SK-N-SH treated with all-trans-retinoic acid at 6 μM for 48 hours (cell line): ENCODE results near the gene IL6.

Source experiments
- ARNTL ChIP-seq: fragments of 450-650 bp; formaldehyde crosslinking; IDR thresholded peaks from 2 replicates; pipeline ENCODE4 v1.5.0; 2020; ENCODE audit warnings: low read depth, mild to moderate bottlenecking, moderate library complexity, borderline replicate concordance
- CREB5 ChIP-seq: fragments of 250-450 bp; sonication (Bioruptor Pico); IDR thresholded peaks from 2 replicates; pipeline ENCODE4 v1.5.1; 2020; ENCODE audit warnings: low read depth, mild to moderate bottlenecking, moderate library complexity
- CSRNP3 ChIP-seq: fragments of 250-450 bp; sonication (Bioruptor Pico); IDR thresholded peaks from 2 replicates; pipeline ENCODE4 v1.5.1; 2021; ENCODE audit warnings: mild to moderate bottlenecking, moderate library complexity
- PATZ1 ChIP-seq: fragments of 250-450 bp; sonication (Bioruptor Pico); IDR thresholded peaks from 2 replicates; pipeline ENCODE4 v1.8.0; 2020; ENCODE audit warnings: mild to moderate bottlenecking, moderate library complexity, borderline replicate concordance
- ZC3H10 ChIP-seq: fragments of 250-450 bp; sonication (Bioruptor Pico); IDR thresholded peaks from 2 replicates; pipeline ENCODE4 v1.5.1; 2021; ENCODE audit warnings: mild to moderate bottlenecking, moderate library complexity
- ZFP3 ChIP-seq: fragments of 250-450 bp; sonication (Bioruptor Pico); IDR thresholded peaks from 2 replicates; pipeline ENCODE4 v1.5.0; 2020; ENCODE audit warnings: mild to moderate bottlenecking, moderate library complexity

GRCh38 chr7:22725585-22725984, 1.4 kb upstream of the IL6 start:
- no peak for TF ChIP-seq PATZ1
- no peak for TF ChIP-seq CSRNP3 (CRISPR knock-in tag)
- no peak for TF ChIP-seq ZC3H10 (CRISPR knock-in tag)
- TF ChIP-seq CREB5: no peak
- no peak for TF ChIP-seq ZFP3
- no peak for TF ChIP-seq ARNTL (CRISPR knock-in tag)
